HG03103 (cell line): ENCODE results near the gene RAB39B.

Experiments used
- ATAC-seq: cut with Tn5 transposase; IDR thresholded peaks from one replicate; pipeline ENCODE4 v1.9.1; 2021; ENCODE audit warnings: low read depth; ENCODE audit not compliant: unreplicated experiment

The RAB39B gene

DNA sequence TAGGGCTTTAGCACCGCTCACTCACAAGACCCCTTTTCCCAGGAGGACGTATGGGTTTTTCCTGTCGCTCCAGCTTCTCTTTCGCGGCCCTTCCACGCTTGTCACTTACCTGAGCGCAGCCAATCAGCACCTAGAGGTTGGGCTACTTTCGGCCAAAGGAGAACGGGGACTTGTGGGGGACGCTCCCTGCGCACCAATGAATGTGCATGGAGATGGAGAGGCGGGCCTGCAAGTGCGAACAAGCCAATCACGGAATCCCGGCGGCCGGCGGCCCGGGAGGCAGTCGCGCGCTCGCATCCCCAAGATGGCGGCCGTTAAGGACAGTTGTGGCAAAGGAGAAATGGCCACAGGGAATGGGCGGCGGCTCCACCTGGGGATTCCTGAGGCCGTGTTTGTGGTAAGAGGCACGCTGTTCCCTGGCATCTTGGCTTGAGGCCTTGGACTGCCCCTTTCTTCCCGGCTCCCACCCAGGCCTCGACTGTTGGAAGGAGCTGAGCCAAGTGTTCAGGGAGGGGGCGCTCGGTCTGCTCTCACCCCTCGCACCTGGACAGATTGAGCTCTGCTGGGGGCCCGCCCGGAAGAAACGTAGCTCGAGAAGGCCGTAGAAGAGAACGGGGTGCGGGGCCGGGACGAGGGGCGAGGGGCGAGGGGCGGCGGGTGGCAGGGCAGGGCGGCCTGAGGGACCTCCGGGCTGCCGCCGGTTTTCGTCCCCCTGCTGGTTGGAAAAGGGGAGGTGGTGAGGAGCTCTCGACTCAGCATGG lies 47.9 kb downstream of the RAB39B start, which contains the start of gene VBP1:
TSS of gene VBP1 (plus strand) at position 282 of the 761 bp plus-strand sequence. CDS start at position 305, 23 bp downstream.
- ATAC-seq: peak; percentile 96

DNA sequence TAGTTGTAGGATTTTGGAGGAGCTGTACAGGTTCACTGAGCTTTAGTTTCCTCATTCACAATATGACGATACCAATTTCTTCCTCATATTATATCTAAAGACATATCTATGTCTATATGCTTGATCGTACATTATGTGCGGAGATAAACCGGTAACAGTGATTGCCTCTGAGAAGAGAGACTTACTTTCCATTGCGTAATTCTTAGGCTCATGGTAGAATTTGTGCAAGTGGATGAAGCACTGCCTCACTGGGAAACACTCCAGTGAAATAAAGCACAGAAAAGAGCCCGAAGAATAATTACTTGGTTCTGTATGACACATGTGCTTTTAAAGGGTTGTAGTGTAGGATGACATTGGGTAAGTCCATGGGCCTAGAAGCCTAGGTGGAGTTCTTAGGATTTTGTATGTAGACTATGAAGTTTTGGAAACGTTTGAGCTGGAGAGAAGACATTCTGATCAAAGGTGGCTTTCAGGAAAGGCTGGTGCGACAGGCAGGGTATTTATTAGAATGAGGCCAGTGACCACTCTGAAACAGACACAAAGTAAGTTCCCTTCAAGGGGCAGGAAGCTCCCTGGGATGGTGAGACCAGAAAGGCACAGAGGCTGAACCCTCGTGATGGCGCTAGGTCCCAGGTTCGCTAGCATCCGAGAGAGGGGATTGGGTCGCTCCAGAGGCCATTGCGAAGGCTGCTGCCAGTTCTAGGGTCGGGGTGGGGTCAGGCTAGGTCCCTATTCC lies 48.7 kb downstream of the RAB39B start:
- peak; percentile 32 for ATAC-seq

DNA sequence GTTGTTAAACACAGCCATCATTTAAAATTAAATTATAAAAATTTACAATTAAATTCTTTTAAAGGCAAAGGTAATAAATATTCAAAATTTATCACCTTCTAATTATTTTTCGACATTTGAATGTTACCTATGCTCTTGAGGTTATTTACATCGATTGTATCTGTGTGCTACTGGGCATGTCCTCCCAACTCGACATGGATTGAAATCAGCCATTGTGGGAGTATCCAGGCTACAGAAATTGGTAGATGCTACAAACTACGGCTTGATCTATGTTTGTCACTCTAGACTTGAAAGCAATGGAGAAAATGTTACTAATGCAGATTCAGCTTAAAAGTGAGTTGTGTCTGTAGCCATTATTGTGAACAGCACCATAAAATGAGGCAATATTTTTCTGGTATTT lies 50.6 kb downstream of the RAB39B start:
- ATAC-seq: no peak

DNA sequence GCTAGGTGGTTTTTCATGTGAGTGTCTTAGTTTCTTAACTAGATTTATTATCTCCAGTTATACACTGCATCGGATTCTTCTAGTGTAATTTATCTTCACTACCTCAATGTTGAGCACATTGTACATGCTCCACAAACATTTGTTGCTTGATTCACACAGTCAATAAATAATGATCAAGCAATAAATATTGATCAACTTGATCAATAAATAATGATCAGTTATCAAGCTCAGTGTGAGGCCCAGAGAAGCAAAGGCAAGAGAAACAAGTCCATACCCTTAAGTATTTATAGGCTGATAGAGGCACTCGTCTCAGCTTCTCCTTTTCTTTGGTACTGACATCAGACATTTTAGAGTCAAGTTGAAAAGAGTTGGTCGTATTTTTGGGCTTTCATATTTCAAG lies 53.1 kb downstream of the RAB39B start:
- ATAC-seq: no peak
